Measurements from ENCODE around the gene LAYN.
A peak's percentile ranks its signal among the peaks of the same experiment; 100 is the strongest.

Gene LAYN

GRCh38 chr11:111560800-111561199 lies 20.3 kb downstream of the LAYN start:
- no peak for DNase-seq (ENCODE audit: extremely low read depth in 1 of 2, low read depth in 1 of 2)

GRCh38 chr11:111561306-111561705 lies 20.8 kb downstream of the LAYN start:
- no peak for DNase-seq (ENCODE audit: extremely low read depth in 1 of 2, low read depth in 1 of 2)

- no peak for DNase-seq (ENCODE audit: extremely low read depth in 1 of 2, low read depth in 1 of 2)
Observed at GRCh38 chr11:111561791-111562325, 21.3 kb downstream of the LAYN start.

GRCh38 chr11:111562692-111563389 lies 22.3 kb downstream of the LAYN start:
- DNase-seq (ENCODE audit: extremely low read depth in 1 of 2, low read depth in 1 of 2) = no peak

- DNase-seq (ENCODE audit: extremely low read depth in 1 of 2, low read depth in 1 of 2) = peak in 1 of 2 donors; percentile 38
Observed at GRCh38 chr11:111565114-111565720, 24.7 kb downstream of the LAYN start.

- DNase-seq (ENCODE audit: extremely low read depth in 1 of 2, low read depth in 1 of 2) = no peak
Observed at GRCh38 chr11:111566324-111566723, 25.8 kb downstream of the LAYN start.

GRCh38 chr11:111569476-111569875 lies 29.0 kb downstream of the LAYN start:
- DNase-seq (ENCODE audit: extremely low read depth in 1 of 2, low read depth in 1 of 2) = no peak

- DNase-seq (ENCODE audit: extremely low read depth in 1 of 2, low read depth in 1 of 2) = no peak
Observed at GRCh38 chr11:111570796-111571195, 30.3 kb downstream of the LAYN start.

- DNase-seq (ENCODE audit: extremely low read depth in 1 of 2, low read depth in 1 of 2) = no peak
Observed at GRCh38 chr11:111571829-111572501, 31.4 kb downstream of the LAYN start.

- DNase-seq (ENCODE audit: extremely low read depth in 1 of 2, low read depth in 1 of 2) = no peak
Observed at GRCh38 chr11:111572581-111572980, 32.1 kb downstream of the LAYN start.

- no peak for DNase-seq (ENCODE audit: extremely low read depth in 1 of 2, low read depth in 1 of 2)
Observed at GRCh38 chr11:111573821-111574249, 33.3 kb downstream of the LAYN start.

GRCh38 chr11:111574373-111575225 lies 34.1 kb downstream of the LAYN start:
- DNase-seq (ENCODE audit: extremely low read depth in 1 of 2, low read depth in 1 of 2) = no peak

- DNase-seq (ENCODE audit: extremely low read depth in 1 of 2, low read depth in 1 of 2) = no peak
Observed at GRCh38 chr11:111575740-111576139, 35.2 kb downstream of the LAYN start.

GRCh38 chr11:111577821-111578220 lies 37.3 kb downstream of the LAYN start:
- DNase-seq (ENCODE audit: extremely low read depth in 1 of 2, low read depth in 1 of 2) = no peak

GRCh38 chr11:111581341-111581740 lies 40.8 kb downstream of the LAYN start:
- no peak for DNase-seq (ENCODE audit: extremely low read depth in 1 of 2, low read depth in 1 of 2)

- DNase-seq (ENCODE audit: extremely low read depth in 1 of 2, low read depth in 1 of 2) = no peak
Observed at GRCh38 chr11:111582163-111582562, 41.6 kb downstream of the LAYN start.

- DNase-seq (ENCODE audit: extremely low read depth in 1 of 2, low read depth in 1 of 2) = no peak
Observed at GRCh38 chr11:111582881-111583280, 42.4 kb downstream of the LAYN start.

- no peak for DNase-seq (ENCODE audit: extremely low read depth in 1 of 2, low read depth in 1 of 2)
Observed at GRCh38 chr11:111585371-111585770, 44.9 kb downstream of the LAYN start.

- no peak for DNase-seq (ENCODE audit: extremely low read depth in 1 of 2, low read depth in 1 of 2)
Observed at GRCh38 chr11:111586388-111586831, 45.9 kb downstream of the LAYN start.

GRCh38 chr11:111589114-111589513 lies 48.6 kb downstream of the LAYN start:
- DNase-seq (ENCODE audit: extremely low read depth in 1 of 2, low read depth in 1 of 2) = no peak

Measured in activated CD8-positive, alpha-beta memory T cell treated with anti-CD3 and anti-CD28 coated beads for 1 hour (primary cell).